ENCODE results near the gene PCDH8.

The PCDH8 gene

DNA sequence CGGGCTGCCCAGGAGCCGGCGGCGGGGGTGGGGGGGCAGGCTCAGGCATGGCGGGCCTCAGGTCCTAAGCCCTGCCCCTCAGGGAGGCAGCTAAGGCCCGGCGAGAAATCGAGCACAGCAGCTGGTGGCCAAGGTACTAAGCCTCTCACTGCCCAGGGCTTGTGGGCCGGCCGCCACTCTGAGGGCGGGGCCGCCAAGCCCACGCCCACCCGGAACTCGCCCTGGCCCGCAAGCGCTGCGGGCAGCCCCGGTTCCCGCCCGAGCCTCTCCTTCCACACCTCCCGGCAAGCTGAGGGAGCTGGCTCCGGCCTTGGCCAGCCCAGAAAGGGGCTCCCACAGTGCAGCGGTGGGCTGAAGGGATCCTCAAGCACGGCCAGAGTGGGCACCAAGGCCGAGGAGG lies 33.1 kb downstream of the PCDH8 start:
- Histone ChIP-seq H3K36me3 (replicated peaks) (no peaks in the 10 kb centered on the region), H3K27ac (no peak overlapping the region), H3K4me3 (ENCODE audit: low read depth, low read length) (no peak overlapping the region), H3K27me3 (replicated peaks) (no peaks in the 10 kb centered on the region)
- no peak for DNase-seq
- TF ChIP-seq CTCF (IDR thresholded peaks at IDR 0.05; ENCODE audit: low read depth, low read length, missing control alignments): no peak
- in situ Hi-C loops (cut with HindIII; ENCODE audit: low pct_ligation_motif_present, low sequenced_read_pairs): no loop called here

- Histone ChIP-seq H3K27me3 (replicated peaks) (no peaks in the 10 kb centered on the region), H3K4me3 (ENCODE audit: low read depth, low read length) (no peak overlapping the region), H3K36me3 (replicated peaks) (no peaks in the 10 kb centered on the region), H3K27ac (no peak overlapping the region)
- DNase-seq: no peak
- in situ Hi-C loops (cut with HindIII; ENCODE audit: low pct_ligation_motif_present, low sequenced_read_pairs): no loop called here
- TF ChIP-seq CTCF (IDR thresholded peaks at IDR 0.05; ENCODE audit: low read depth, low read length, missing control alignments): no peak
These were observed 35.5 kb downstream of the PCDH8 start for GRCh38 chr13:52812941-52813340.

DNA sequence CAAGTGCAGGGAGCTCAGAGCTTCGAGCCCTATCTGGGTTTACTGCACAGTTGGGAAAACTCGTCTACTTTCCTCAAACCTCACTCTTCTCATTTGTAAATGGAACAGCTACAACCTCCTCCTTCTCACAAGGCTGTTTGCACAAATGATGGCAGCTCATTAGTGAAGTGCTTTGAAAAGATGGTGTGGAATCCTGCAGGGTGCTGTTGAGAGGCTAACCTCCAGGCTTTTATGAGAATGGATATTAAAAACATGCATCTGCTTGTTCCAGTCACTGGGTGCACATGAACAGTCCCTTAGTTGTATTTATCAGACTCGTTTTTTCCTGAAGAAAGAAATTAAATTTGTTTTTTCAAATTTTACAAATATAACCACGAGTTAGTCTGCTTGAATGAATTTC lies 36.6 kb downstream of the PCDH8 start:
- Histone ChIP-seq H3K4me3 (ENCODE audit: low read depth, low read length) (no peak overlapping the region), H3K36me3 (replicated peaks) (no peaks in the 10 kb centered on the region), H3K27me3 (replicated peaks) (no peaks in the 10 kb centered on the region), H3K27ac (no peak overlapping the region)
- TF ChIP-seq CTCF (IDR thresholded peaks at IDR 0.05; ENCODE audit: low read depth, low read length, missing control alignments): no peak
- in situ Hi-C loops (cut with HindIII; ENCODE audit: low pct_ligation_motif_present, low sequenced_read_pairs): no loop called here
- no peak for DNase-seq

GRCh38 chr13:52810526-52810925 lies 37.9 kb downstream of the PCDH8 start:
- no peak for TF ChIP-seq CTCF (IDR thresholded peaks at IDR 0.05; ENCODE audit: low read depth, low read length, missing control alignments)
- Histone ChIP-seq H3K27me3 (replicated peaks) (no peaks in the 10 kb centered on the region), H3K36me3 (replicated peaks) (no peaks in the 10 kb centered on the region), H3K27ac (no peak overlapping the region), H3K4me3 (ENCODE audit: low read depth, low read length) (no peak overlapping the region)
- in situ Hi-C loops (cut with HindIII; ENCODE audit: low pct_ligation_motif_present, low sequenced_read_pairs): no loop called here
- no peak for DNase-seq

GRCh38 chr13:52810011-52810410 lies 38.4 kb downstream of the PCDH8 start:
- no peak overlapping the region for H3K4me3 ChIP-seq (ENCODE audit: low read depth, low read length)
- in situ Hi-C loops (cut with HindIII; ENCODE audit: low pct_ligation_motif_present, low sequenced_read_pairs): no loop called here
- no peaks in the 10 kb centered on the region for H3K36me3 ChIP-seq (replicated peaks)
- no peak for DNase-seq
- TF ChIP-seq CTCF (IDR thresholded peaks at IDR 0.05; ENCODE audit: low read depth, low read length, missing control alignments): no peak
- no peak overlapping the region for H3K27ac ChIP-seq
- no peaks in the 10 kb centered on the region for H3K27me3 ChIP-seq (replicated peaks)

DNA sequence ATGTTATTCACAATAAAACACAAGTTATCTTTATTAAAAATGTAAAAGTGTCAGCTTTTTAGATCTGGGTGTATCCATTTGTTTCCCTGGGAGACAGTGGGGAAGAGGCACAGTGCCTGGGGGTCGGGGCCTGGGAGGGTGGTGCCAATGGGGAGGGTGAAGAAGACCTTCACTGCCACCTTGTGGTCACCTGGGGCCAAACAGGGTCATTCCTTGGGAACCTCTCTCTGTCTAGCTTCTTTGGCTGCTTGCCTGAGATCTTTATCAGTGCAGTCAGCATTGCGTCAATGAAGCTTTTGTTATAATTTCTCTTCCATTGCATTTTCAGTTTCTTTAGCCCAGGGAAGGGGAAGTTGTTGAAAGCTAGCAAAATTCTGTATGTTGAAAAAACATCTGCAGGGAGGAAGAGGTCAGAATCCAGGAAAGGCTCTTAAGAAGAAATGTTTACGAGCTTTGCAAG lies 39.1 kb downstream of the PCDH8 start:
- Histone ChIP-seq H3K27ac (no peak overlapping the region), H3K4me3 (ENCODE audit: low read depth, low read length) (no peak overlapping the region), H3K27me3 (replicated peaks) (no peaks in the 10 kb centered on the region), H3K36me3 (replicated peaks) (no peaks in the 10 kb centered on the region)
- in situ Hi-C loops (cut with HindIII; ENCODE audit: low pct_ligation_motif_present, low sequenced_read_pairs): no loop called here
- peak; percentile 68 for DNase-seq
- TF ChIP-seq CTCF (IDR thresholded peaks at IDR 0.05; ENCODE audit: low read depth, low read length, missing control alignments): peak; percentile 54

All from brain microvascular endothelial cell (primary cell).